GM18505 (cell line): ENCODE measurements around the gene SLC10A6.
"Not testable (repeated sequence)": the region's sequence is repeated elsewhere in the genome, so short reads cannot be mapped to it uniquely, and the experiment has no call there.

Source experiments
- ATAC-seq: cut with Tn5 transposase; IDR thresholded peaks from one replicate; pipeline ENCODE4 v1.9.1; 2021; ENCODE audit not compliant: unreplicated experiment
- POLR2A ChIP-seq: IDR thresholded peaks from 4 replicates; pipeline ENCODE4 v1.6.1; 2011; ENCODE audit warnings: borderline replicate concordance; ENCODE audit not compliant: insufficient read depth, insufficient read length; ENCODE audit errors: extremely low read depth

SLC10A6 gene

GRCh38 chr4:86876894-86877685, 27.9 kb upstream of the SLC10A6 start:
- no peak for ATAC-seq
- no peak for TF ChIP-seq POLR2A

GRCh38 chr4:86875436-86875835, 26.3 kb upstream of the SLC10A6 start:
- ATAC-seq, result not testable (repeated sequence)

- no peak for ATAC-seq
- TF ChIP-seq POLR2A, result no peak
Measured at GRCh38 chr4:86872135-86872534, 23.0 kb upstream of the SLC10A6 start.

- no peak for ATAC-seq
- TF ChIP-seq POLR2A, result no peak
Measured at GRCh38 chr4:86870442-86871069, 21.4 kb upstream of the SLC10A6 start.

- ATAC-seq, result no peak
- no peak for TF ChIP-seq POLR2A
Measured at GRCh38 chr4:86857341-86858052, 8.3 kb upstream of the SLC10A6 start.

- ATAC-seq, result no peak
- no peak for TF ChIP-seq POLR2A
Measured at GRCh38 chr4:86856896-86857295, 7.7 kb upstream of the SLC10A6 start.

GRCh38 chr4:86855572-86855971, 6.4 kb upstream of the SLC10A6 start:
- no peak for ATAC-seq
- no peak for TF ChIP-seq POLR2A

GRCh38 chr4:86853209-86853608, 4.0 kb upstream of the SLC10A6 start:
- no peak for ATAC-seq
- no peak for TF ChIP-seq POLR2A

- ATAC-seq, result no peak
- no peak for TF ChIP-seq POLR2A
Measured at GRCh38 chr4:86848136-86848535, 1.0 kb downstream of the SLC10A6 start.

GRCh38 chr4:86847571-86847970, 1.6 kb downstream of the SLC10A6 start:
- no peak for ATAC-seq
- no peak for TF ChIP-seq POLR2A

- no peak for ATAC-seq
- no peak for TF ChIP-seq POLR2A
Measured at GRCh38 chr4:86846921-86847320, 2.3 kb downstream of the SLC10A6 start.

GRCh38 chr4:86845593-86845992, 3.6 kb downstream of the SLC10A6 start:
- TF ChIP-seq POLR2A, result no peak
- no peak for ATAC-seq

GRCh38 chr4:86841309-86841708, 7.9 kb downstream of the SLC10A6 start:
- no peak for TF ChIP-seq POLR2A
- ATAC-seq, result no peak

GRCh38 chr4:86840858-86841257, 8.3 kb downstream of the SLC10A6 start:
- no peak for TF ChIP-seq POLR2A
- ATAC-seq, result no peak

- no peak for ATAC-seq
- TF ChIP-seq POLR2A, result no peak
Measured at GRCh38 chr4:86837691-86838503, 11.3 kb downstream of the SLC10A6 start.
